HCT116 (cell line): Measurements from ENCODE around the gene NANOGP8. TPM values are rescaled to one million over a fixed set of nuclear protein-coding genes. Genes with fewer than 3 reads are reported as not detected.

ENCODE experiments used
- total RNA-seq: library from RNA; stranded (reverse); gene quantifications from one replicate; pipeline ENCODE4 v1.2.1, GENCODE V29; 2021; ENCODE audit not compliant: unreplicated experiment

The NANOGP8 gene
- total RNA-seq, 1 experiment from 2014 or later = not detected

Other genes with a start within 250 kb of the NANOGP8 start
- 30.7 TPM for gene AQR, start 115.6 kb downstream of the NANOGP8 start, total RNA-seq
- gene ZNF770, start 97.0 kb downstream of the NANOGP8 start, total RNA-seq = 70.7 TPM